ENCODE results near the gene TMEM178B.

GRCh38 chr7:141184532-141185190 lies 110.8 kb downstream of the TMEM178B start:
- TF ChIP-seq ZNF274 (IDR thresholded peaks at IDR 0.05; ENCODE audit: low read depth, low read length) (no peak), YY1 (IDR thresholded peaks at IDR 0.05; ENCODE audit: insufficient read depth, insufficient read length) (no peak), SUZ12 (IDR thresholded peaks at IDR 0.05; ENCODE audit: extremely low read depth, insufficient read depth, insufficient read length) (no peak)

Measured in NT2/D1 (cell line).